ENCODE results near the gene HSD17B14. TPM values are rescaled to one million over a fixed set of nuclear protein-coding genes. Genes with fewer than 3 reads are reported as not detected.
"Not testable (repeated sequence)": the region's sequence is repeated elsewhere in the genome, so short reads cannot be mapped to it uniquely, and the experiment has no call there.

The HSD17B14 gene
- total and polyA plus RNA-seq, 2 of the 8 experiments (the other 6 are each of a cell fraction or from before 2014, with no cell fraction given): 8.4 to 25.5 TPM

DNA sequence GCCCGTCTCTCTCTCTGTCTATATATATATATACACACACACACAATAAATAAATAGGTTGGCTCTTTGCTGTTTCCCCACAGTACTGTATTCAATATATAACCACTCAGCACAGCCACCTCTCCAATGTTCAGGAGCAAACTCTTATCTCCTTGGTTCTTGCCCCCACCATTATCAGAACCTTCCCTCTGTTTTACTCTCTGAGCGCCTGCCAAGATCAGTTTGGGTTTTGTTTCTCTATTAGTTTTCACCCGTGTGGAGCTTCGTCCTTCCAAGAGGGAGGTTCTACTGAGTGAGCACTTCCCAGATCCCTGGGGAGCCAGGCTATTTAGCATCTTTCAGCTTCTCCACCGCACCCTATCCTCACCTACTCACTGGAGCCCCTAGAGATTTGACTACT, 70.5 kb downstream of the HSD17B14 start:
- H3K4me1 ChIP-seq (replicated peaks in 1 of 4; ENCODE audit: control insufficient read depth in 3 of 4, insufficient read depth in 4 of 4, low read length in 3 of 4); H3K56ac ChIP-seq (replicated peaks; ENCODE audit: insufficient read length, low read depth, low read length); H2BK15ac ChIP-seq (ENCODE audit: low read length); H2BK5ac ChIP-seq (ENCODE audit: low read depth, low read length); H3K9ac ChIP-seq (replicated peaks in 1 of 4; ENCODE audit: extremely low read depth in 1 of 4, low read depth in 3 of 4, low read length in 3 of 4); H4K5ac ChIP-seq (ENCODE audit: insufficient read length, low read depth, low read length); H4K8ac ChIP-seq (ENCODE audit: extremely low read depth, insufficient read depth, low read length); FAIRE-seq; H3K4me2 ChIP-seq (ENCODE audit: insufficient read depth in 1 of 2, low read depth in 2 of 2, low read length in 2 of 2); H4K91ac ChIP-seq (replicated peaks; ENCODE audit: insufficient read length, low read length); H3K18ac ChIP-seq (ENCODE audit: extremely low read depth, low read length); H3K79me2 ChIP-seq (ENCODE audit: control insufficient read depth in 1 of 2, insufficient read depth in 2 of 2, low read length in 2 of 2); H3K4ac ChIP-seq (replicated peaks; ENCODE audit: insufficient read length, low read depth, low read length); H2AFZ ChIP-seq (ENCODE audit: low read length); H3K23ac ChIP-seq (ENCODE audit: insufficient read length); H3K23me2 ChIP-seq (ENCODE audit: low read depth, low read length); H3K14ac ChIP-seq (ENCODE audit: insufficient read length); H3K36me3 ChIP-seq (ENCODE audit: control insufficient read depth in 2 of 4, insufficient read depth in 4 of 4, low read length in 3 of 4); H3K27me3 ChIP-seq (replicated peaks in 1 of 4; ENCODE audit: control insufficient read depth in 3 of 4, extremely low read depth in 1 of 4, insufficient read depth in 3 of 4, low read length in 3 of 4); H2AK5ac ChIP-seq (ENCODE audit: low read depth, low read length); DNase-seq (ENCODE audit: low read depth in 1 of 2, low spot score in 2 of 2); H3K79me1 ChIP-seq (ENCODE audit: low read depth, low read length); H3K27ac ChIP-seq (ENCODE audit: low read depth, low read length); H2BK20ac ChIP-seq (ENCODE audit: low read length); H3K4me3 ChIP-seq (ENCODE audit: extremely low read depth in 1 of 4, insufficient read depth in 2 of 4, low read depth in 3 of 4, low read length in 4 of 4); H4K20me1 ChIP-seq (replicated peaks in 1 of 2; ENCODE audit: control insufficient read depth in 1 of 2, insufficient read depth in 2 of 2, low read length in 2 of 2); H2BK120ac ChIP-seq (replicated peaks; ENCODE audit: low read depth, low read length); H2BK12ac ChIP-seq (ENCODE audit: low read depth, low read length); H3K9me3 ChIP-seq (ENCODE audit: insufficient read depth in 2 of 2, low read depth in 1 of 2, low read length in 1 of 2): not testable (repeated sequence)
- CTCF ChIA-PET (ENCODE audit: partially characterized antibody): interaction anchor here (0.9 to 2.6 kb wide), 3 partner anchors 22 to 76 kb away, joined by 3 to 6 read pairs (median 4); no protein-coding TSS in a partner anchor
- 63% methylated on average over 5 of the region's 5 CpGs; no CpG with 5 or more reads in 1 of the 2 experiments for WGBS, 2 experiments (ENCODE audit: extremely low coverage in 1 of 2, insufficient coverage in 1 of 2, insufficient read length in 1 of 2, insufficient replicate concordance in 2 of 2, low coverage in 1 of 2, low lambda C conversion rate in 2 of 2, missing lambda C conversion rate in 1 of 2)
- POLR2A ChIA-PET (ENCODE audit: partially characterized antibody): interaction anchor here (1.0 to 1.9 kb wide), 6 partner anchors 10 to 27 kb away, joined by 3 to 8 read pairs (median 4); partner anchors contain the start of gene IZUMO1

Small RNA genes lying within 50 kb of the gene (small RNA-seq; reads per million reads assigned to genes)
- gene RNU6-317P (ENCODE audit: insufficient read depth): not detected

Other genes with a start within 250 kb of the HSD17B14 start
Only the 30 nearest of the 33 such genes appear.
- 5.3 and 6.5 TPM in 2 replicates for gene FAM83E, start 221.4 kb downstream of the HSD17B14 start, total RNA-seq (2021; fragmentation: NEBNext Ultra II Directional; extraction: Animal tissue kit (Norgen Biotek cat#: 25700))
- 1.8 and 2.5 TPM in 2 replicates for gene FAM83E, start 221.4 kb downstream of the HSD17B14 start, polyA plus RNA-seq (2011; rRNA removed)
- gene RPL18, start 217.3 kb downstream of the HSD17B14 start, total RNA-seq (2021; fragmentation: NEBNext Ultra II Directional; extraction: Animal tissue kit (Norgen Biotek cat#: 25700)): 1,669 and 1,693 TPM in 2 replicates
- 2,789 and 3,426 TPM in 2 replicates for gene RPL18, start 217.3 kb downstream of the HSD17B14 start, polyA plus RNA-seq (2011; rRNA removed)
- 60.9 and 61.6 TPM in 2 replicates for gene SPHK2, start 217.0 kb downstream of the HSD17B14 start, total RNA-seq (2021; fragmentation: NEBNext Ultra II Directional; extraction: Animal tissue kit (Norgen Biotek cat#: 25700))
- gene SPHK2, start 217.0 kb downstream of the HSD17B14 start, polyA plus RNA-seq (2011; rRNA removed): 43.9 and 81.8 TPM in 2 replicates
- 8.3 and 9.9 TPM in 2 replicates for gene DBP, start 199.1 kb downstream of the HSD17B14 start, total RNA-seq (2021; fragmentation: NEBNext Ultra II Directional; extraction: Animal tissue kit (Norgen Biotek cat#: 25700))
- gene DBP, start 199.1 kb downstream of the HSD17B14 start, polyA plus RNA-seq (2011; rRNA removed): 7.5 and 8.2 TPM in 2 replicates
- 51.7 and 53.0 TPM in 2 replicates for gene CA11, start 190.3 kb downstream of the HSD17B14 start, total RNA-seq (2021; fragmentation: NEBNext Ultra II Directional; extraction: Animal tissue kit (Norgen Biotek cat#: 25700))
- gene CA11, start 190.3 kb downstream of the HSD17B14 start, polyA plus RNA-seq (2011; rRNA removed): 71.4 and 78.9 TPM in 2 replicates
- gene NTN5, start 163.5 kb downstream of the HSD17B14 start, total RNA-seq (2021; fragmentation: NEBNext Ultra II Directional; extraction: Animal tissue kit (Norgen Biotek cat#: 25700)): 0.15 and 0.47 TPM in 2 replicates
- 0.80 and 0.85 TPM in 2 replicates for gene NTN5, start 163.5 kb downstream of the HSD17B14 start, polyA plus RNA-seq (2011; rRNA removed)
- gene FUT2, start 140.5 kb downstream of the HSD17B14 start, total RNA-seq (2021; fragmentation: NEBNext Ultra II Directional; extraction: Animal tissue kit (Norgen Biotek cat#: 25700)): 5.0 and 7.0 TPM in 2 replicates
- 5.6 and 8.2 TPM in 2 replicates for gene FUT2, start 140.5 kb downstream of the HSD17B14 start, polyA plus RNA-seq (2011; rRNA removed)
- 2.0 and 2.9 TPM in 2 replicates for gene MAMSTR, start 116.8 kb downstream of the HSD17B14 start, total RNA-seq (2021; fragmentation: NEBNext Ultra II Directional; extraction: Animal tissue kit (Norgen Biotek cat#: 25700))
- 2.3 and 2.5 TPM in 2 replicates for gene MAMSTR, start 116.8 kb downstream of the HSD17B14 start, polyA plus RNA-seq (2011; rRNA removed)
- 8.7 and 9.3 TPM in 2 replicates for gene RASIP1, start 95.9 kb downstream of the HSD17B14 start, total RNA-seq (2021; fragmentation: NEBNext Ultra II Directional; extraction: Animal tissue kit (Norgen Biotek cat#: 25700))
- 11.4 and 16.4 TPM in 2 replicates for gene RASIP1, start 95.9 kb downstream of the HSD17B14 start, polyA plus RNA-seq (2011; rRNA removed)
- 1.7 and 1.8 TPM in 2 replicates for gene IZUMO1, start 89.6 kb downstream of the HSD17B14 start, total RNA-seq (2021; fragmentation: NEBNext Ultra II Directional; extraction: Animal tissue kit (Norgen Biotek cat#: 25700))
- gene IZUMO1, start 89.6 kb downstream of the HSD17B14 start, polyA plus RNA-seq (2011; rRNA removed): 0.33 and 0.46 TPM in 2 replicates
- 12.2 and 12.9 TPM in 2 replicates for gene FUT1, start 83.8 kb downstream of the HSD17B14 start, total RNA-seq (2021; fragmentation: NEBNext Ultra II Directional; extraction: Animal tissue kit (Norgen Biotek cat#: 25700))
- gene FUT1, start 83.8 kb downstream of the HSD17B14 start, polyA plus RNA-seq (2011; rRNA removed): 7.4 and 12.4 TPM in 2 replicates
- 0.48 TPM in 1 of 2 replicates, not detected in the other for gene FGF21, start 81.0 kb downstream of the HSD17B14 start, total RNA-seq (2021; fragmentation: NEBNext Ultra II Directional; extraction: Animal tissue kit (Norgen Biotek cat#: 25700))
- gene FGF21, start 81.0 kb downstream of the HSD17B14 start, polyA plus RNA-seq (2011; rRNA removed): 0.80 and 2.2 TPM in 2 replicates
- gene BCAT2, start 25.5 kb downstream of the HSD17B14 start, total RNA-seq (2021; fragmentation: NEBNext Ultra II Directional; extraction: Animal tissue kit (Norgen Biotek cat#: 25700)): 42.5 and 44.5 TPM in 2 replicates
- gene BCAT2, start 25.5 kb downstream of the HSD17B14 start, polyA plus RNA-seq (2011; rRNA removed): 48.7 and 77.3 TPM in 2 replicates
- gene PLEKHA4, start 32.1 kb upstream of the HSD17B14 start, total RNA-seq (2021; fragmentation: NEBNext Ultra II Directional; extraction: Animal tissue kit (Norgen Biotek cat#: 25700)): 16.8 and 18.0 TPM in 2 replicates
- gene PLEKHA4, start 32.1 kb upstream of the HSD17B14 start, polyA plus RNA-seq (2011; rRNA removed): 8.2 and 14.1 TPM in 2 replicates
- 12.8 and 14.0 TPM in 2 replicates for gene PPP1R15A, start 35.9 kb upstream of the HSD17B14 start, total RNA-seq (2021; fragmentation: NEBNext Ultra II Directional; extraction: Animal tissue kit (Norgen Biotek cat#: 25700))
- 4.1 and 8.6 TPM in 2 replicates for gene PPP1R15A, start 35.9 kb upstream of the HSD17B14 start, polyA plus RNA-seq (2011; rRNA removed)
- 1.0 and 1.1 TPM in 2 replicates for gene TULP2, start 62.3 kb upstream of the HSD17B14 start, total RNA-seq (2021; fragmentation: NEBNext Ultra II Directional; extraction: Animal tissue kit (Norgen Biotek cat#: 25700))
- gene TULP2, start 62.3 kb upstream of the HSD17B14 start, polyA plus RNA-seq (2011; rRNA removed): 0.95 and 1.8 TPM in 2 replicates
- 106 and 111 TPM in 2 replicates for gene NUCB1, start 63.8 kb upstream of the HSD17B14 start, total RNA-seq (2021; fragmentation: NEBNext Ultra II Directional; extraction: Animal tissue kit (Norgen Biotek cat#: 25700))
- 121 and 178 TPM in 2 replicates for gene NUCB1, start 63.8 kb upstream of the HSD17B14 start, polyA plus RNA-seq (2011; rRNA removed)
- 2.2 and 2.7 TPM in 2 replicates for gene DHDH, start 97.2 kb upstream of the HSD17B14 start, total RNA-seq (2021; fragmentation: NEBNext Ultra II Directional; extraction: Animal tissue kit (Norgen Biotek cat#: 25700))
- gene DHDH, start 97.2 kb upstream of the HSD17B14 start, polyA plus RNA-seq (2011; rRNA removed): 2.8 and 2.9 TPM in 2 replicates
- gene BAX, start 118.4 kb upstream of the HSD17B14 start, total RNA-seq (2021; fragmentation: NEBNext Ultra II Directional; extraction: Animal tissue kit (Norgen Biotek cat#: 25700)): 257 and 295 TPM in 2 replicates
- gene BAX, start 118.4 kb upstream of the HSD17B14 start, polyA plus RNA-seq (2011; rRNA removed): 346 and 750 TPM in 2 replicates
- 1,751 and 1,764 TPM in 2 replicates for gene FTL, start 128.8 kb upstream of the HSD17B14 start, total RNA-seq (2021; fragmentation: NEBNext Ultra II Directional; extraction: Animal tissue kit (Norgen Biotek cat#: 25700))
- gene FTL, start 128.8 kb upstream of the HSD17B14 start, polyA plus RNA-seq (2011; rRNA removed): 2,427 and 3,043 TPM in 2 replicates
- 37.8 and 38.7 TPM in 2 replicates for gene GYS1, start 156.8 kb upstream of the HSD17B14 start, total RNA-seq (2021; fragmentation: NEBNext Ultra II Directional; extraction: Animal tissue kit (Norgen Biotek cat#: 25700))
- gene GYS1, start 156.8 kb upstream of the HSD17B14 start, polyA plus RNA-seq (2011; rRNA removed): 30.0 and 41.9 TPM in 2 replicates
- gene RUVBL2, start 157.4 kb upstream of the HSD17B14 start, total RNA-seq (2021; fragmentation: NEBNext Ultra II Directional; extraction: Animal tissue kit (Norgen Biotek cat#: 25700)): 152 and 160 TPM in 2 replicates
- 247 and 341 TPM in 2 replicates for gene RUVBL2, start 157.4 kb upstream of the HSD17B14 start, polyA plus RNA-seq (2011; rRNA removed)
- not detected in 2 replicates for gene LHB, start 180.6 kb upstream of the HSD17B14 start, total RNA-seq (2021; fragmentation: NEBNext Ultra II Directional; extraction: Animal tissue kit (Norgen Biotek cat#: 25700))
- gene LHB, start 180.6 kb upstream of the HSD17B14 start, polyA plus RNA-seq (2011; rRNA removed): 0.53 and 1.2 TPM in 2 replicates
- not detected in 2 replicates for gene CGB3, start 187.8 kb upstream of the HSD17B14 start, total RNA-seq (2021; fragmentation: NEBNext Ultra II Directional; extraction: Animal tissue kit (Norgen Biotek cat#: 25700))
- 0.09 TPM in 1 of 2 replicates, not detected in the other for gene CGB3, start 187.8 kb upstream of the HSD17B14 start, polyA plus RNA-seq (2011; rRNA removed)
- 0.71 TPM in 1 of 2 replicates, not detected in the other for gene CGB2, start 195.4 kb upstream of the HSD17B14 start, total RNA-seq (2021; fragmentation: NEBNext Ultra II Directional; extraction: Animal tissue kit (Norgen Biotek cat#: 25700))
- 3.2 and 3.9 TPM in 2 replicates for gene CGB2, start 195.4 kb upstream of the HSD17B14 start, polyA plus RNA-seq (2011; rRNA removed)
- not detected in 2 replicates for gene CGB1, start 200.4 kb upstream of the HSD17B14 start, total RNA-seq (2021; fragmentation: NEBNext Ultra II Directional; extraction: Animal tissue kit (Norgen Biotek cat#: 25700))
- 0.83 TPM in 1 of 2 replicates, not detected in the other for gene CGB1, start 200.4 kb upstream of the HSD17B14 start, polyA plus RNA-seq (2011; rRNA removed)
- gene CGB5, start 207.4 kb upstream of the HSD17B14 start, total RNA-seq (2021; fragmentation: NEBNext Ultra II Directional; extraction: Animal tissue kit (Norgen Biotek cat#: 25700)): 0.63 TPM in 1 of 2 replicates, not detected in the other
- 0.68 and 0.83 TPM in 2 replicates for gene CGB5, start 207.4 kb upstream of the HSD17B14 start, polyA plus RNA-seq (2011; rRNA removed)
- 0.46 TPM in 1 of 2 replicates, not detected in the other for gene CGB8, start 212.6 kb upstream of the HSD17B14 start, total RNA-seq (2021; fragmentation: NEBNext Ultra II Directional; extraction: Animal tissue kit (Norgen Biotek cat#: 25700))
- gene CGB8, start 212.6 kb upstream of the HSD17B14 start, polyA plus RNA-seq (2011; rRNA removed): 0.09 and 0.22 TPM in 2 replicates
- gene CGB7, start 221.3 kb upstream of the HSD17B14 start, total RNA-seq (2021; fragmentation: NEBNext Ultra II Directional; extraction: Animal tissue kit (Norgen Biotek cat#: 25700)): 0.52 and 1.2 TPM in 2 replicates
- 2.2 and 3.8 TPM in 2 replicates for gene CGB7, start 221.3 kb upstream of the HSD17B14 start, polyA plus RNA-seq (2011; rRNA removed)
- 2.8 and 3.1 TPM in 2 replicates for gene NTF4, start 228.3 kb upstream of the HSD17B14 start, total RNA-seq (2021; fragmentation: NEBNext Ultra II Directional; extraction: Animal tissue kit (Norgen Biotek cat#: 25700))
- gene NTF4, start 228.3 kb upstream of the HSD17B14 start, polyA plus RNA-seq (2011; rRNA removed): 5.3 and 6.5 TPM in 2 replicates

Measured in H1 (cell line).